Gastroesophageal sphincter (tissue), 3 donors: Measurements from ENCODE around the gene OR52N5.

Source experiments
- POLR2A ChIP-seq, 2 donors: fragments of 450-650 bp; IDR thresholded peaks; one replicate each; pipeline ENCODE4 v1.6.1; 2017; ENCODE audit warnings: antibody characterized with exemption in 2 of 2, mild to moderate bottlenecking in 2 of 2, moderate library complexity in 1 of 2
- POLR2AphosphoS5 ChIP-seq: sonication (generic); formaldehyde crosslinking; IDR thresholded peaks from one replicate; pipeline ENCODE4 v1.6.1; 2017; ENCODE audit warnings: antibody characterized with exemption
- TF ChIP-seq, protein P1 (sequence below), 4 experiments: fragments of 200-600 bp in 2 of 4; fragments of 450-650 bp in 2 of 4; sonication (generic) in 1 of 4; IDR thresholded peaks; one replicate each; pipeline ENCODE4 v1.5.1; 2017 to 2019; ENCODE audit warnings: antibody characterized with exemption in 4 of 4, mild to moderate bottlenecking in 2 of 4, moderate library complexity in 2 of 4

GRCh38 chr11:5808500-5809121, 25.5 kb upstream of the OR52N5 start, which contains the start of gene OR52N2:
- TF ChIP-seq POLR2AphosphoS5 (no peak), POLR2A (IDR thresholded peaks at IDR 0.05) (no peak)
- TF ChIP-seq, protein P1, sequence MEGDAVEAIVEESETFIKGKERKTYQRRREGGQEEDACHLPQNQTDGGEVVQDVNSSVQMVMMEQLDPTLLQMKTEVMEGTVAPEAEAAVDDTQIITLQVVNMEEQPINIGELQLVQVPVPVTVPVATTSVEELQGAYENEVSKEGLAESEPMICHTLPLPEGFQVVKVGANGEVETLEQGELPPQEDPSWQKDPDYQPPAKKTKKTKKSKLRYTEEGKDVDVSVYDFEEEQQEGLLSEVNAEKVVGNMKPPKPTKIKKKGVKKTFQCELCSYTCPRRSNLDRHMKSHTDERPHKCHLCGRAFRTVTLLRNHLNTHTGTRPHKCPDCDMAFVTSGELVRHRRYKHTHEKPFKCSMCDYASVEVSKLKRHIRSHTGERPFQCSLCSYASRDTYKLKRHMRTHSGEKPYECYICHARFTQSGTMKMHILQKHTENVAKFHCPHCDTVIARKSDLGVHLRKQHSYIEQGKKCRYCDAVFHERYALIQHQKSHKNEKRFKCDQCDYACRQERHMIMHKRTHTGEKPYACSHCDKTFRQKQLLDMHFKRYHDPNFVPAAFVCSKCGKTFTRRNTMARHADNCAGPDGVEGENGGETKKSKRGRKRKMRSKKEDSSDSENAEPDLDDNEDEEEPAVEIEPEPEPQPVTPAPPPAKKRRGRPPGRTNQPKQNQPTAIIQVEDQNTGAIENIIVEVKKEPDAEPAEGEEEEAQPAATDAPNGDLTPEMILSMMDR (IDR thresholded peaks at IDR 0.05): peak; percentile 55 to 87 (median 70)
